ENCODE data around the gene ZNF22.

ZNF22 gene

DNA sequence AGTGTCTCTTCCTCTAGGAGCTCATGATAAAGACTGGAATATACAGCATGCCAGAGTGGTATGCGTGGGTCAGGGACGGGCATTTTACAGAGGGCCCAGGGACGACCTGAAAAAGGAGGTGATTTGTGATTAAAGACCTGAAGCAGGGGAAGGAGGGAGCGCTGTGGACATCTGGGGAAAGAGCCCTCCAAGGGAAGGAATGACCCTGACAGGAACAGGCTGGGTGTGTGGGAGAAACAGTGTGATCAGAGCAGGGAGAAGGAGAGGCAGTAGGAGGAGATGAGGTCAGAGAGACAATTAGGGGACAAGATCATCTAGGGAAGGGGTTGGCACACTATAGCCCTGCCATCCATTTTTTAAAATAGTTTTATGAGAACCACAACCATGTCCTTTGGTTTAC, 44.5 kb upstream of the ZNF22 start:
- TF ChIP-seq, protein P1, sequence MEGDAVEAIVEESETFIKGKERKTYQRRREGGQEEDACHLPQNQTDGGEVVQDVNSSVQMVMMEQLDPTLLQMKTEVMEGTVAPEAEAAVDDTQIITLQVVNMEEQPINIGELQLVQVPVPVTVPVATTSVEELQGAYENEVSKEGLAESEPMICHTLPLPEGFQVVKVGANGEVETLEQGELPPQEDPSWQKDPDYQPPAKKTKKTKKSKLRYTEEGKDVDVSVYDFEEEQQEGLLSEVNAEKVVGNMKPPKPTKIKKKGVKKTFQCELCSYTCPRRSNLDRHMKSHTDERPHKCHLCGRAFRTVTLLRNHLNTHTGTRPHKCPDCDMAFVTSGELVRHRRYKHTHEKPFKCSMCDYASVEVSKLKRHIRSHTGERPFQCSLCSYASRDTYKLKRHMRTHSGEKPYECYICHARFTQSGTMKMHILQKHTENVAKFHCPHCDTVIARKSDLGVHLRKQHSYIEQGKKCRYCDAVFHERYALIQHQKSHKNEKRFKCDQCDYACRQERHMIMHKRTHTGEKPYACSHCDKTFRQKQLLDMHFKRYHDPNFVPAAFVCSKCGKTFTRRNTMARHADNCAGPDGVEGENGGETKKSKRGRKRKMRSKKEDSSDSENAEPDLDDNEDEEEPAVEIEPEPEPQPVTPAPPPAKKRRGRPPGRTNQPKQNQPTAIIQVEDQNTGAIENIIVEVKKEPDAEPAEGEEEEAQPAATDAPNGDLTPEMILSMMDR (IDR thresholded peaks at IDR 0.05; ENCODE audit: insufficient read depth, low read depth, low read length, missing control alignments) = no peak
- DNase-seq (ENCODE audit: low read depth) = no peak
- no peak overlapping the region for H3K4me3 ChIP-seq (ENCODE audit: low read length)

DNA sequence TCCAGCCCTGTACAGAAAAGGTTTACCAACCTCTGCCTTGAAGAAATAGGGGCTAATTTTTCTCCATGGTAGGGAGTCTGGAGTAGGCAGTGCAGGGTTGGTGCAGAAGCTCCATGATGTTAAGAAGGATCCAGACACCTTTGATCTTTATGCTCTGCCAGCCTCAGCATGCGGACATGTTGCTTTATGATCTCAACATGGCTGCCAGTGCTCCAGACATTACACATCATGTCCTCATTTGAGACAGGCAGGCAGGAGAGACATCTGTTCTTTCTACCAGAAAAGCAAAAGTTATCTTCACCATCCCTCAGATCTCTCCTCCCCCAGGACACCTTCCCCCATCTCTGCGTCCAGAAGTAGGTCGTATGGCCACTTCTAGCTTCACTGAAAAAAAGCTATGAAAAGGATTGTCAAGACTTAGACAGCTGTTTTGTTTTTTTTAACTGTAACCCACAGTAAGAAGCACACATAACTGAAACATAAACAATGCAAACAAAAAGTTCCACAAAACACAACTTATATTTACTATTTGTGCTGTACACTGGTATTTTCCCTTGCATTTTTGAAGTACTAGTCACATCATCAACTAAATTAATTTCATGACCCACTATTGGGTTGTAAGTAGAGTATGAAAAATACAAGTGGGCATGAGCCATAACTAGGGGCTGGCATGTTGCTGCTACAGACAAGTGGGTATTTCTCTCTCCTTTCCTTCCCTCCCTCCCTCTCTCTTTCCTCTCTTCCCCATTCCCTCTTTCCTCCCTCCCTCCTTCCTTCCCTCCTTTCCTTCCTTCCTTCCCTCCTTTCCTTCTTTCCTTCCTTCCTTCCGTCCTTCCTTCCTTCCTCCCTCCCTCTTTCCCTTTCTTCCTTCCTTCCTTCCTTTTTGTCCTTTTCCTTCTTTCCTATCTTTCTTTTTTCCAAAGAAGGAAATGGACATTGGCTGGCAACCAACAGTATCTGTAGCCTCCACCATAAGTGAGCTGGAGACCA, 43.7 kb upstream of the ZNF22 start:
- TF ChIP-seq, protein P1 (IDR thresholded peaks at IDR 0.05; ENCODE audit: insufficient read depth, low read depth, low read length, missing control alignments) = no peak
- no peak for DNase-seq (ENCODE audit: low read depth)
- no peak overlapping the region for H3K4me3 ChIP-seq (ENCODE audit: low read length)

DNA sequence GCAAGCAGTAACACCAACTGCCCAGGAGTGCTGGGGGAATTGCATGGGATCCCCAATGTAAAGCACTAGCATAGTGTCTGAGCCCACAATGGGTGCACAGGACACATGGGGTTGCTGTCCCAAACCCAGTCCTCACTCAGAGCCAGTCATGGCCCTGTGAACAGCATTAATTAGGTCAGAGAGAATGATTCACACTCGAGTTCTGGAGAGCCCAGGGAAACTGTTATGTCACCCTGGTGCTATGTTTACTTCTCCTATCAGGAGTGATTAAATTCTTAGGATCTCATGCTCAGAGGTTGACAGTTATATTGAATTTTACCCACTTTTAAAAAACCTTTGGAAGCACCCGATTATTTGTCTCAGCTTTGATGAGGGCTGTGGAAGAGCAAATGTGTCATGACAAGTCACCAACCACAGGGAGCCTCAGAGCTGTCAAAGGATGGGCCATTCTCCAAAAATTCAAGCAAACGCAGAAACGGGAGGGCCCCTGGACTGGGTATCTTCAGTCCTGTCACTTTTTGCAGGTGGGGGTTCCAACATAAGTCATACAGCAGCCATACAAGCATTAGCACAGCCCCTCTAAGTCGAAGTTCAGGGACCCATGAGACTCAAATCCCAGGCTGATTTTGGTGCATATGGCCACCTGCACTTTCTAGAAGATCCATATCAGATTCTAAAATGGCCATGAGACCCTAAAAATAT, 42.4 kb upstream of the ZNF22 start:
- DNase-seq (ENCODE audit: low read depth) = peak; percentile 83
- TF ChIP-seq, protein P1 (IDR thresholded peaks at IDR 0.05; ENCODE audit: insufficient read depth, low read depth, low read length, missing control alignments) = no peak
- H3K4me3 ChIP-seq (ENCODE audit: low read length) = peak overlapping the region; percentile 61

DNA sequence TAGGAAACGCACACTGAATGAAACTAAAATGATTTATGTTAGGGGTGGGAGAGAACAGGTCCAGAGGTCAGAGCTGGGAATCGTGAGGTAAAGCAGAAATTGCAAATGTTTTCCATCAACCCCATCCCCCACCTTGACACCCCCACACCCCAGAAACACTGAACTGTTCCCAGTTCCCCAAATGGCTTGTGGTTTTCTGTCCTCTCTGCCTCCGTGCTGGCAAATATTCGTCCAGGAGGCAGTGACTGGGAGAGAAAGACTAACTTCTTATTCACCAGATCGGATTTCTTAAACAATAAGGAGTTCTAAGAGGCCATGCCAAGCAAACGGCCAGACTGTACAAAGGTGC, 41.9 kb upstream of the ZNF22 start:
- TF ChIP-seq, protein P1 (IDR thresholded peaks at IDR 0.05; ENCODE audit: insufficient read depth, low read depth, low read length, missing control alignments) = no peak
- no peak for DNase-seq (ENCODE audit: low read depth)
- H3K4me3 ChIP-seq (ENCODE audit: low read length) = peak overlapping the region; percentile 61

DNA sequence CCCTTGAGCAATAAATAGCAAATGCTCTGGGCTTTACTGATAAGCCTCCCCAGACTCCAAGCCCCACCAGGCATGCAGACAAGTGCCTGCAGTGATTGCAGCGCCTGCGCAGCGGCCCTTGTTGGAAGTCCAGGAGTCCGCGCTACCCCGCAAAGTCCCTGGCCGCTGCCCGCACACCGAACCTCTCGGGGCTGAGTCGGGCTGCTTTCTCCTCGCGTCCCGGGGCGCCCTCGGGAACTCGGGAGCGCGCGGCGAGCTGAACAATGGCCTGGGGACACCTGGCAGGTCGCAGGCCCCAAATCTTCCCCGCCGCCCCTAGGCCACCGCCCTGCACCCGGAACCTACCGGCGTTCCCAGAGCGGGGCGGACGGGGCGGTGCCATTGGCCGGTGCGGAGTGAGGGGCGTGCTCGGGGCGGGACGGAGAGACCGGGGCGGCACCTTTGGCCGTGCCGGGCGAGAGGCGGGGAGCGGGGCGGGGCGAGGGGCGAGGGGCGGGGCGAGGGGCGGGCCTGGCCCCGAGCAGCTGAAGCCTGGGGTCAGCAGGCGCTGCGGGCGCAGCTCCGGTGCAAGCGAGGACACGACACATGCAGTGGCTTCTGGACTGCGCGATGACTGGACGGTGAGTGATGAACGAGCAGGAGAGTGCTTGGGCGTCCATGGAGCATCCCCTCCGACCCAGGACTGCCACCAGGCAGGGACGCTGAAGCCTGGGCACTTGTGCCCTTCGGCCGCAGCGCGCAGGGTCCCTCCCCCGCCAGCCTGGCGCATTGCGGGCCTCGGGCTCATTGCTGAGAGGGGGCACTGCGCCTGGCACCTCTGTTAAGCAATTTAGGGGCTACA, 41.3 kb upstream of the ZNF22 start, which contains the start of gene RASSF4:
TSS of gene RASSF4 (plus strand) at position 556 of the 841 bp plus-strand sequence. CDS start 10,401 bp downstream, outside the sequence.
- TF ChIP-seq, protein P1 (IDR thresholded peaks at IDR 0.05; ENCODE audit: insufficient read depth, low read depth, low read length, missing control alignments) = no peak
- DNase-seq (ENCODE audit: low read depth) = peak; percentile 87
- H3K4me3 ChIP-seq (ENCODE audit: low read length) = peak within 1 kb of the TSS; percentile 61

DNA sequence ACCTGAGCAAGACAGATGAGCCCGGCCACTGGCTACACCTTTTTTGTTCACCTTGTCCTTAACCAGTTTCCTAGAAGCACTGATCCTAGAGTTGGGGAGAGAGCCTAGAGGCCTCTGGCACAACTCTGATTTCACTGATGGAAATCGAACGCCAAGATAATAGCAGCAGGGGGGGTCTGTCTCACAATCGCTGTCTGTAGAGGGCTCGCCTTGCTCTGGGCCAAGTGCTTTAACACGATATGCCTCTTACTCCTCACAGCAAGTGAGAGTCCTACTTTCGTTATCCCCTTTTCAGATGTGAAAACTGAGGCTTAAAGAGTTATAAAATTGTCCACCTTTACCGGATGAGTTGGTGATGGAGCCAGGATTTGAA, 40.6 kb upstream of the ZNF22 start:
- TF ChIP-seq, protein P1 (IDR thresholded peaks at IDR 0.05; ENCODE audit: insufficient read depth, low read depth, low read length, missing control alignments) = no peak
- H3K4me3 ChIP-seq (ENCODE audit: low read length) = peak overlapping the region; percentile 61
- DNase-seq (ENCODE audit: low read depth) = no peak

All from epithelial cell of esophagus (primary cell).